Natural killer cell (primary cell): ENCODE results near the gene COMMD3. TPM values are rescaled to one million over a fixed set of nuclear protein-coding genes. Genes with fewer than 3 reads are reported as not detected.

ENCODE experiments used
- ATAC-seq, 3 donors: fragments of 150-1000 bp in 2 of 3; fragments of 200-7000 bp in 1 of 3; cut with Tn5 transposase; 1 replicate in 1 of 3; 2 replicates in 2 of 3; pipeline ENCODE4 v1.10.0; 2021; ENCODE audit warnings: mild to moderate bottlenecking in 2 of 3, moderate library complexity in 2 of 3
- DNase-seq, 2 donors: peaks; one replicate each; pipeline versions ENCODE4 v3.0.0 to v3.0.0-alpha.2; 2013 to 2021; ENCODE audit warnings: mixed read lengths in 1 of 2
- H3K27ac ChIP-seq: one replicate; pipeline ENCODE4 v1.5.1; 2013; ENCODE audit warnings: mild to moderate bottlenecking, low read length
- H3K27me3 ChIP-seq: one replicate; pipeline ENCODE4 v1.6.1; 2013; ENCODE audit warnings: low read length; ENCODE audit not compliant: control insufficient read depth, insufficient read depth
- H3K36me3 ChIP-seq: one replicate; pipeline ENCODE4 v1.6.1; 2013; ENCODE audit warnings: low read length; ENCODE audit not compliant: control insufficient read depth, insufficient read depth
- H3K4me1 ChIP-seq: one replicate; pipeline ENCODE4 v1.6.1; 2013; ENCODE audit warnings: low read length; ENCODE audit not compliant: control insufficient read depth, insufficient read depth
- H3K4me3 ChIP-seq: one replicate; pipeline ENCODE4 v1.5.1; 2013; ENCODE audit warnings: low read length
- H3K9me3 ChIP-seq: one replicate; pipeline ENCODE4 v1.6.1; 2013; ENCODE audit warnings: low read length; ENCODE audit not compliant: control insufficient read depth, insufficient read depth
- H3K27ac Mint-ChIP-seq, 2 donors: one replicate each; pipeline ENCODE4 v1.8.0; 2022; ENCODE audit warnings: mild to moderate bottlenecking in 2 of 2, mixed read lengths in 2 of 2, moderate library complexity in 1 of 2
- H3K27me3 Mint-ChIP-seq, 2 donors: one replicate each; pipeline ENCODE4 v1.8.0; 2022; ENCODE audit warnings: low read depth in 2 of 2, mixed read lengths in 2 of 2
- H3K36me3 Mint-ChIP-seq: one replicate; pipeline ENCODE4 v1.8.0; 2022; ENCODE audit warnings: mixed read lengths
- H3K4me1 Mint-ChIP-seq, 2 donors: one replicate each; pipeline ENCODE4 v1.8.0; 2022; ENCODE audit warnings: mixed read lengths in 2 of 2
- H3K4me3 Mint-ChIP-seq: one replicate; pipeline ENCODE4 v1.8.0; 2022; ENCODE audit warnings: mild to moderate bottlenecking, moderate library complexity, mixed read lengths
- H3K9me3 Mint-ChIP-seq, 2 donors: one replicate each; pipeline ENCODE4 v1.8.0; 2022; ENCODE audit warnings: mixed read lengths in 2 of 2
- CTCF ChIP-seq: fragments of 200-600 bp; IDR thresholded peaks from one replicate; pipeline ENCODE4 v1.8.0; 2022; ENCODE audit warnings: antibody characterized with exemption
- WGBS: methylation state at CpG from one replicate; pipeline ENCODE4 v1.1.7; 2013; ENCODE audit warnings: missing lambda C conversion rate; ENCODE audit not compliant: insufficient coverage; 5-methylcytosine and 5-hydroxymethylcytosine counted together
- intact Hi-C: fragments of 100-400 bp; cut with micrococcal nuclease; formaldehyde crosslinking; loops from one replicate; pipeline ENCODE4 v1.14.2; 2022
- total RNA-seq, 4 donors: library from RNA; stranded (reverse); fragments of 120-200 nt in 1 of 4; gene quantifications; one replicate each; pipeline versions ENCODE4 v1.2.3 to v1.2.4, GENCODE V29; 2013 to 2022

Gene COMMD3
- total RNA-seq, 3 donors from 2014 or later (not counting 1 experiment from before 2014, with no cell fraction given): 43.1 to 48.3 (median 44.2) TPM

- H3K4me3 Mint-ChIP-seq: no peak overlapping the region
Observed at GRCh38 chr10:22278441-22278782, 37.8 kb upstream of the COMMD3 start.

GRCh38 chr10:22280078-22280477 lies 36.1 kb upstream of the COMMD3 start:
- Histone ChIP-seq H3K4me1 (no peaks in the 10 kb centered on the region), H3K36me3 (no peaks in the 10 kb centered on the region), H3K27me3 (no peaks in the 10 kb centered on the region), H3K4me3 (no peak overlapping the region), H3K9me3 (no peaks in the 10 kb centered on the region), H3K27ac (no peak overlapping the region)
- no peak for DNase-seq
- Mint-ChIP-seq H3K27ac (no peak overlapping the region), H3K27me3 (peaks cover 19% of the 10 kb centered on the region in 2 donors), H3K9me3 (no peaks in the 10 kb centered on the region), H3K4me1 (no peaks in the 10 kb centered on the region), H3K4me3 (no peak overlapping the region), H3K36me3 (no peaks in the 10 kb centered on the region)
- WGBS: 86% methylated on average over 6 of the region's 6 CpGs
- intact Hi-C loops: no loop called here
- ATAC-seq: no peak
- TF ChIP-seq CTCF: no peak

More at GRCh38 chr10:22278441-22278782, 37.8 kb upstream of the COMMD3 start:
- Mint-ChIP-seq H3K36me3 (no peaks in the 10 kb centered on the region), H3K27ac (no peak overlapping the region), H3K4me1 (no peaks in the 10 kb centered on the region), H3K9me3 (no peaks in the 10 kb centered on the region), H3K27me3 (peaks cover 19% of the 10 kb centered on the region in 2 donors)
- Histone ChIP-seq H3K27me3 (no peaks in the 10 kb centered on the region), H3K27ac (no peak overlapping the region), H3K4me3 (no peak overlapping the region), H3K36me3 (no peaks in the 10 kb centered on the region), H3K9me3 (no peaks in the 10 kb centered on the region), H3K4me1 (no peaks in the 10 kb centered on the region)
- DNase-seq: no peak
- intact Hi-C loops: no loop called here
- no peak for ATAC-seq
- TF ChIP-seq CTCF: no peak
- 100% methylated on average over 1 of the region's 4 CpGs for WGBS

- Histone ChIP-seq H3K36me3 (no peaks in the 10 kb centered on the region), H3K27ac (no peak overlapping the region), H3K4me1 (no peaks in the 10 kb centered on the region), H3K27me3 (no peaks in the 10 kb centered on the region), H3K4me3 (no peak overlapping the region), H3K9me3 (no peaks in the 10 kb centered on the region)
- no peak overlapping the region for H3K4me3 Mint-ChIP-seq
- H3K27ac Mint-ChIP-seq: no peak overlapping the region
- H3K9me3 Mint-ChIP-seq: no peaks in the 10 kb centered on the region
- no peak for TF ChIP-seq CTCF
- ATAC-seq (no peak), DNase-seq (no peak)
- no peaks in the 10 kb centered on the region for H3K4me1 Mint-ChIP-seq
- 82% methylated on average over 3 of the region's 3 CpGs for WGBS
- intact Hi-C loops: no loop called here
- no peaks in the 10 kb centered on the region for H3K36me3 Mint-ChIP-seq
- H3K27me3 Mint-ChIP-seq: peaks cover 9 to 24% of the 10 kb centered on the region in 2 donors
Observed at GRCh38 chr10:22285130-22285529, 31.1 kb upstream of the COMMD3 start.

- no peak for TF ChIP-seq CTCF
- no peaks in the 10 kb centered on the region for H3K36me3 ChIP-seq
- Mint-ChIP-seq H3K4me1 (no peaks in the 10 kb centered on the region), H3K27ac (no peak overlapping the region), H3K36me3 (no peaks in the 10 kb centered on the region), H3K9me3 (no peaks in the 10 kb centered on the region), H3K27me3 (peaks cover 22 to 29% of the 10 kb centered on the region in 2 donors), H3K4me3 (no peak overlapping the region)
- no peak overlapping the region for H3K27ac ChIP-seq
- no peaks in the 10 kb centered on the region for H3K27me3 ChIP-seq
- H3K4me1 ChIP-seq: no peaks in the 10 kb centered on the region
- 95% methylated on average over 1 of the region's 3 CpGs for WGBS
- no peak overlapping the region for H3K4me3 ChIP-seq
- no peaks in the 10 kb centered on the region for H3K9me3 ChIP-seq
- intact Hi-C loops: no loop called here
- ATAC-seq (no peak), DNase-seq (no peak)
Observed at GRCh38 chr10:22293747-22294404, 22.3 kb upstream of the COMMD3 start.
